Umbilical cord (tissue), 2 donors: ENCODE results near the gene CD79A. TPM values are rescaled to one million over a fixed set of nuclear protein-coding genes. Genes with fewer than 3 reads are reported as not detected.

Experiments
- DNase-seq: peaks from one replicate; pipeline ENCODE4 v3.0.0-alpha.2; 2015; ENCODE audit warnings: low spot score
- total RNA-seq: library from RNA; depleted of rRNA; stranded (reverse); fragments of >200 nt; gene quantifications from one replicate; pipeline ENCODE4 v1.2.3, GENCODE V29; 2014; ENCODE audit warnings: low replicate concordance; ENCODE audit not compliant: insufficient read depth

Gene CD79A
- total RNA-seq, 1 donor from 2014 or later = not detected

GRCh38 chr19:41918653-41919244 lies 41.7 kb downstream of the CD79A start:
- DNase-seq = no peak

GRCh38 chr19:41919948-41920712 lies 43.1 kb downstream of the CD79A start:
- no peak for DNase-seq

GRCh38 chr19:41920882-41921576 lies 44.0 kb downstream of the CD79A start:
- no peak for DNase-seq

- no peak for DNase-seq
These were observed 44.8 kb downstream of the CD79A start for GRCh38 chr19:41921577-41922576.

- DNase-seq = no peak
These were observed 45.5 kb downstream of the CD79A start for GRCh38 chr19:41922585-41922984.

- no peak for DNase-seq
These were observed 46.1 kb downstream of the CD79A start for GRCh38 chr19:41923045-41923788.

GRCh38 chr19:41924151-41925145 lies 47.4 kb downstream of the CD79A start:
- DNase-seq = no peak

- no peak for DNase-seq
These were observed 48.3 kb downstream of the CD79A start for GRCh38 chr19:41925208-41926003.

GRCh38 chr19:41926028-41926762 lies 49.1 kb downstream of the CD79A start:
- no peak for DNase-seq

- DNase-seq = no peak
These were observed 49.9 kb downstream of the CD79A start for GRCh38 chr19:41926763-41927496.

GRCh38 chr19:41927497-41928192 lies 50.6 kb downstream of the CD79A start:
- no peak for DNase-seq

GRCh38 chr19:41928221-41928683 lies 51.2 kb downstream of the CD79A start, which contains the start of gene ERFL:
Gene ERFL (minus strand): TSS chr19:41928449. CDS start chr19:41912919, 15,530 bp downstream.
- DNase-seq = peak; percentile 21

GRCh38 chr19:41928754-41929535 lies 51.9 kb downstream of the CD79A start:
- DNase-seq = no peak

- DNase-seq = no peak
These were observed 52.5 kb downstream of the CD79A start for GRCh38 chr19:41929536-41930071.

GRCh38 chr19:41930322-41930722 lies 53.2 kb downstream of the CD79A start:
- DNase-seq = no peak
